ACHN (cell line): ENCODE measurements around the gene GNG13.
"Not testable (repeated sequence)": the region's sequence is repeated elsewhere in the genome, so short reads cannot be mapped to it uniquely, and the experiment has no call there.

Experiments
- DNase-seq: peaks from one replicate; pipeline ENCODE4 v3.0.0-alpha.2; 2015
- in situ Hi-C: cut with HindIII; loops from 2 replicates; pipeline ENCODE4 v1.10.0; 2017; ENCODE audit warnings: low sequenced_read_pairs, low pct_ligation_motif_present, low pct_unique_long_range_greater_than_20kb

Gene GNG13

GRCh38 chr16:759110-759910 is 41.2 kb downstream of the GNG13 start:
- in situ Hi-C loops, result no loop called here
- no peak for DNase-seq

GRCh38 chr16:756428-756827 is 44.1 kb downstream of the GNG13 start:
- DNase-seq, result no peak
- in situ Hi-C loops, result no loop called here

GRCh38 chr16:754656-755055 is 45.9 kb downstream of the GNG13 start:
- in situ Hi-C loops, result no loop called here
- DNase-seq, result no peak

DNA sequence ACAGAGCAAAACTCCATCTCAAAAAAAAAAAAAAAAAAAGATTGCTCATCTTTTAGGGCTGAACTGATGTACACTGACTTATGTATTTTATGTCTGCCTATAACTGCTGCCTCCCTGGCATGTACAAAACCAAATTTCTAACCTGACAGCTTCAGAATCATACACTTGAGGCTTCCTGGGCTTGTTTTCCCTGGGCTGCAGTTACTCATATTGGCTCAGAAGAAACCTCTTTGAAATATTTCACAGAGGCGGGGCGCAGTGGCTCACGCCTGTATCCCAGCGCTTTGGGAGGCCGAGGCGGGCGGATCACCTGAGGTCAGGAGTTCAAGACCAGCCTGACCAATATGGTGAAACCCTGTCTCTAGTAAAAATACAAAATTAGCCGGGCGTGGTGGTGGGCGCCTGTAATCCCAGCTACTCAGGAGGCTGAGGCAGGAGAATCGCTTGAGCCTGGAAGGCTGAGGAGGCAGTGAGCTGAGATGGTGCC is 46.4 kb downstream of the GNG13 start:
- in situ Hi-C loops, DNase-seq: not testable (repeated sequence)

DNA sequence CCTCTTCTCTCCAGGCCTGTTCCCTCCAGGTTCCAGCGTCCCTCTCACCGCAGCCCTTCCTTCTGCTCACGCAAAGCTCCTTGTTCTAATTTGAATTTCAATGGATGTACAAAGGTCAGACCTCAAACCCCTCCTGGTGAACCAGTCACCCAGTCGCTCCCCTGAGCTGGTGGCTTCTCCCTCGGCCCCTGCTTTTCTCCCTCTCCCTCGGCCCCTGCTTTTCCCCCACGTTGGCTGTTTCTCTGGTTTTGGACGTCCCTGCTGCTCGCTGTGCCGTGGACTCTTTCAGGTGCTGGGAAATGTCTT is 48.6 kb downstream of the GNG13 start:
- DNase-seq, result no peak

DNA sequence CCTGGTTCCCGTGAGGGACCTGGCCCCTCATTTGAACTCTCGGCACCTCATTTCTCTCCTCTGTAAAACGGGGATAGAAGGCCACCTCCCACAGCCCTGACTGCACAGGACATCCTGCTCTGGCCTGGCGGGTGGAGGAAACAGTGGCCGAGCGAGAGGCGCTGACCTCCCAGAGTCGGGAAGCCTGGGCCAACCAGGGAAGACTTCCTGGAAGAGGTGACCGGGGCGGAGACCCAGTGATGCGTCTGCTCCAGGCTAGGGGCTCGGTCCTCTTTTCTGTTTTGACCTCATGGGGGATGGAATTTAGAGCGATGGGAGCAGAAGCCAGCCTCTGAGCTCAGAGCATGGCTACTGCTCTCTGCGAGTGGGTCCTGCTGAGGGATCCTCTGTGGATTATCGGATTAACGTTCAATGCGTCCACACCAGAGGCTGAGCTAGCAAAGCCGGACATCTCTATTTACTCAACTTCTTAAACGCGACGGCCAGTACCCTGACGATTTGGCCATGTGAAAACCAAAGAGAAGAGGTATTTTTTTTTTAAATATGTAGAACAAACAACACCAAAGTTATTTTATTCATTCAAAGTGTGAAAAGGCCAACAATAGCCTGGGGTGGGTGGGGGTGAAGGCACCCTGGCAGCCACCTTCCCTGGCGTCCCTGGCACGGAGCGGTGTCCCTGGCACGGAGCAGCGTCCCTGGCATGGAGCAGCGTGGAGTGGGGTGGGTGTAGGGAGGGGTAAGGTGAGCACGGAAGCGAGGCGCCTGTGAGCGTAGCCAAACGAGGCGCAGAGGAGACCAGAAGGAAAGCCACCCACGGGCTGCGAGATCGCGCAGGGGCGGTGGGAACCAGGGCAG is 49.2 kb downstream of the GNG13 start:
- in situ Hi-C loops, result no loop called here
- no peak for DNase-seq

More for the DNA sequence above, 48.6 kb downstream of the GNG13 start:
- in situ Hi-C loops, result no loop called here

DNA sequence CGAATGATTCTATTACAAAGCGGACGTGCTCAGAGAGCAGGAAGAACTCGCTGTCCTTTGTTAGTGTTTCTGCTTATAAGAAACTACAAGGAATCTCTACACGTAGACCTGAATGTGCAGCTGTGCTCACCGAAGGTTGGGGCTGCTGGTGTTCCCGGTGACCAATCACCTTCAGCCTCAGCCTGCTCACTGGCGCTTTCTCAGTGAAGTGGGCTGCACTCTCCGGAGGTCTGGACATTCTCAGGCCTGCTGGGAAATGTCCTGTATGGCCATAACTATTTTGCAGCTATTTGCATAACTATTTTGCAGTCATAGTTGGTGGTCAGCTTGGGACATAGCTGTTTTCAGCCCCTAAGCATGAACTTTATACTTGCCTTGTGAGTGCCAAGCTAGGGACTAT is 50.0 kb downstream of the GNG13 start:
- no peak for DNase-seq
- in situ Hi-C loops, result no loop called here

- in situ Hi-C loops, result no loop called here
- DNase-seq, result peak; percentile 36
Observed at GRCh38 chr16:749010-749409, 51.5 kb downstream of the GNG13 start.
